KMS-11 (cell line): ENCODE data around the gene NMNAT1.

Experiments
- H2AFZ ChIP-seq: fragments of 200-600 bp; sonication (generic); 2 replicates; pipeline ENCODE4 v1.6.1; 2016; ENCODE audit warnings: antibody characterized with exemption, mixed run types, low read depth
- H3K27ac ChIP-seq: fragments of 200-600 bp; sonication (generic); 2 replicates; pipeline ENCODE4 v1.6.1; 2016; ENCODE audit warnings: mild to moderate bottlenecking, mixed run types
- H3K27me3 ChIP-seq: fragments of 200-600 bp; sonication (generic); 2 replicates; pipeline ENCODE4 v1.6.1; 2017; ENCODE audit warnings: mild to moderate bottlenecking, low read depth, mixed run types, moderate library complexity; ENCODE audit not compliant: insufficient read depth
- H3K36me3 ChIP-seq: fragments of 200-600 bp; sonication (generic); 2 replicates; pipeline ENCODE4 v1.6.1; 2017; ENCODE audit warnings: mild to moderate bottlenecking, mixed run types; ENCODE audit not compliant: insufficient read depth
- H3K4me1 ChIP-seq: fragments of 200-600 bp; sonication (generic); 2 replicates; pipeline ENCODE4 v1.6.1; 2016; ENCODE audit warnings: mild to moderate bottlenecking, low read depth, mixed run types; ENCODE audit not compliant: poor library complexity, severe bottlenecking
- H3K4me2 ChIP-seq: fragments of 200-600 bp; sonication (generic); 2 replicates; pipeline ENCODE4 v1.7.0; 2016; ENCODE audit warnings: mild to moderate bottlenecking, mixed run types
- H3K4me3 ChIP-seq: fragments of 200-600 bp; sonication (generic); IDR thresholded peaks from 2 replicates; pipeline ENCODE4 v1.6.1; 2017; ENCODE audit warnings: low read depth, low read length, mixed read lengths; ENCODE audit not compliant: insufficient read depth
- H3K79me2 ChIP-seq: fragments of 200-600 bp; sonication (generic); 2 replicates; pipeline ENCODE4 v1.6.1; 2016; ENCODE audit warnings: low read depth, mixed run types; ENCODE audit not compliant: insufficient read depth
- H3K9ac ChIP-seq: fragments of 200-600 bp; sonication (generic); 2 replicates; pipeline ENCODE4 v1.6.1; 2016; ENCODE audit warnings: mild to moderate bottlenecking, mixed run types
- H4K20me1 ChIP-seq: fragments of 200-600 bp; sonication (generic); 2 replicates; pipeline ENCODE4 v1.6.1; 2016; ENCODE audit warnings: mild to moderate bottlenecking, mixed run types; ENCODE audit not compliant: insufficient read depth
- CTCF ChIP-seq: fragments of 200-600 bp; sonication (generic); conservative IDR thresholded peaks from 2 replicates; pipeline ENCODE4 v1.6.1; 2017; ENCODE audit warnings: low read depth, mild to moderate bottlenecking, antibody characterized with exemption, low read length, moderate library complexity, mixed read lengths

Gene NMNAT1

GRCh38 chr1:10032590-10033358 lies 89.5 kb downstream of the NMNAT1 start, which contains the start of gene UBE4B:
Gene UBE4B (plus strand): TSS chr1:10032958. CDS start chr1:10033671, 713 bp downstream.
- H4K20me1 ChIP-seq, result peaks cover 4% of the 10 kb centered on the region; the same call in 1 of the 2 replicates
- peak; percentile 17; the same call in 1 of the 2 replicates for TF ChIP-seq CTCF
- peaks cover 48% of the 10 kb centered on the region for H3K79me2 ChIP-seq
- H3K4me2 ChIP-seq, result peak within 1 kb of the TSS; percentile 94
- H3K27me3 ChIP-seq, result no peaks in the 10 kb centered on the region
- H3K36me3 ChIP-seq, result no peaks in the 10 kb centered on the region
- H2AFZ ChIP-seq, result peak within 1 kb of the TSS; percentile 90
- peak within 1 kb of the TSS; percentile 98 for H3K4me3 ChIP-seq
- peak within 1 kb of the TSS; percentile 92 for H3K27ac ChIP-seq
- peaks cover 49% of the 10 kb centered on the region for H3K4me1 ChIP-seq
- H3K9ac ChIP-seq, result peak within 1 kb of the TSS; percentile 92

- H3K4me1 ChIP-seq, result peaks cover 53% of the 10 kb centered on the region
- H3K79me2 ChIP-seq, result peaks cover 54% of the 10 kb centered on the region
- H3K9ac ChIP-seq, result peak overlapping the region; percentile 92
- peak overlapping the region; percentile 94 for H3K4me2 ChIP-seq
- H3K36me3 ChIP-seq, result no peaks in the 10 kb centered on the region
- H4K20me1 ChIP-seq, result peaks cover 4% of the 10 kb centered on the region; the same call in 1 of the 2 replicates
- peak overlapping the region; percentile 98 for H3K4me3 ChIP-seq
- no peaks in the 10 kb centered on the region for H3K27me3 ChIP-seq
- H2AFZ ChIP-seq, result peak overlapping the region; percentile 86
- H3K27ac ChIP-seq, result peak overlapping the region; percentile 92
- no peak for TF ChIP-seq CTCF
These were observed 90.1 kb downstream of the NMNAT1 start for GRCh38 chr1:10033359-10033845.
